HG03354 (cell line): ENCODE results near the gene UNC13A.

ENCODE experiments used
- ATAC-seq: cut with Tn5 transposase; IDR thresholded peaks from one replicate; pipeline ENCODE4 v1.9.1; 2021; ENCODE audit warnings: mild to moderate bottlenecking; ENCODE audit not compliant: unreplicated experiment, poor library complexity, severe bottlenecking

UNC13A gene

GRCh38 chr19:17633700-17634099 lies 54.5 kb downstream of the UNC13A start:
- ATAC-seq: no peak

- no peak for ATAC-seq
Observed at GRCh38 chr19:17632577-17632976, 55.6 kb downstream of the UNC13A start.

- no peak for ATAC-seq
Observed at GRCh38 chr19:17629760-17630159, 58.4 kb downstream of the UNC13A start.

- no peak for ATAC-seq
Observed at GRCh38 chr19:17627921-17628320, 60.2 kb downstream of the UNC13A start.

GRCh38 chr19:17627161-17627560 lies 61.0 kb downstream of the UNC13A start:
- ATAC-seq: no peak

- ATAC-seq: no peak
Observed at GRCh38 chr19:17626456-17627015, 61.6 kb downstream of the UNC13A start.

- no peak for ATAC-seq
Observed at GRCh38 chr19:17625980-17626379, 62.2 kb downstream of the UNC13A start.

GRCh38 chr19:17625043-17625442 lies 63.1 kb downstream of the UNC13A start:
- no peak for ATAC-seq

- ATAC-seq: no peak
Observed at GRCh38 chr19:17624314-17624991, 63.7 kb downstream of the UNC13A start.

GRCh38 chr19:17623224-17623935 lies 64.8 kb downstream of the UNC13A start:
- no peak for ATAC-seq

GRCh38 chr19:17620696-17621095 lies 67.5 kb downstream of the UNC13A start:
- ATAC-seq: no peak

GRCh38 chr19:17618936-17619335 lies 69.2 kb downstream of the UNC13A start:
- no peak for ATAC-seq

GRCh38 chr19:17618281-17618903 lies 69.8 kb downstream of the UNC13A start:
- ATAC-seq: no peak

- no peak for ATAC-seq
Observed at GRCh38 chr19:17617807-17618192, 70.4 kb downstream of the UNC13A start.

GRCh38 chr19:17616961-17617806 lies 71.0 kb downstream of the UNC13A start:
- no peak for ATAC-seq

GRCh38 chr19:17616686-17616960 lies 71.5 kb downstream of the UNC13A start:
- ATAC-seq: no peak

- no peak for ATAC-seq
Observed at GRCh38 chr19:17615889-17616685, 72.1 kb downstream of the UNC13A start.

- no peak for ATAC-seq
Observed at GRCh38 chr19:17614476-17614875, 73.7 kb downstream of the UNC13A start.

GRCh38 chr19:17611462-17612244 lies 76.5 kb downstream of the UNC13A start:
- ATAC-seq: no peak
